GM23248 (cell line): ENCODE results near the gene RTTN. TPM values are rescaled to one million over a fixed set of nuclear protein-coding genes. Genes with fewer than 3 reads are reported as not detected.

Experiments
- DNase-seq: peaks from one replicate; pipeline ENCODE4 v3.0.0-alpha.2; 2015
- H2AFZ ChIP-seq: fragments of 200-600 bp; sonication (generic); 2 replicates; pipeline ENCODE4 v1.6.1; 2016; ENCODE audit warnings: antibody characterized with exemption
- H3F3A ChIP-seq: fragments of 200-600 bp; sonication (generic); 2 replicates; pipeline ENCODE4 v1.6.1; 2016; ENCODE audit warnings: mild to moderate bottlenecking, antibody characterized with exemption, mixed run types; ENCODE audit not compliant: insufficient read depth
- H3K27ac ChIP-seq: fragments of 200-600 bp; sonication (generic); 2 replicates; pipeline ENCODE4 v1.5.1; 2016; ENCODE audit warnings: mild to moderate bottlenecking
- H3K27me3 ChIP-seq: fragments of 200-600 bp; sonication (generic); replicated peaks from 2 replicates; pipeline ENCODE4 v1.6.1; 2016; ENCODE audit warnings: mild to moderate bottlenecking; ENCODE audit not compliant: insufficient read depth
- H3K36me3 ChIP-seq: fragments of 200-600 bp; sonication (generic); 2 replicates; pipeline ENCODE4 v1.6.1; 2016; ENCODE audit warnings: low read depth, mild to moderate bottlenecking
- H3K4me1 ChIP-seq: fragments of 200-600 bp; sonication (generic); 2 replicates; pipeline ENCODE4 v1.6.1; 2016; ENCODE audit warnings: mild to moderate bottlenecking; ENCODE audit not compliant: insufficient read depth
- H3K4me2 ChIP-seq: fragments of 200-600 bp; sonication (generic); one replicate; pipeline ENCODE4 v1.6.1; 2016; ENCODE audit warnings: mild to moderate bottlenecking; ENCODE audit not compliant: unreplicated experiment
- H3K4me3 ChIP-seq: fragments of 200-600 bp; sonication (generic); 2 replicates; pipeline ENCODE4 v1.5.1; 2016; ENCODE audit warnings: mild to moderate bottlenecking
- H3K79me2 ChIP-seq: fragments of 200-600 bp; sonication (generic); 2 replicates; pipeline ENCODE4 v1.6.1; 2016; ENCODE audit warnings: mild to moderate bottlenecking; ENCODE audit not compliant: insufficient read depth
- H3K9ac ChIP-seq: fragments of 200-600 bp; sonication (generic); 2 replicates; pipeline ENCODE4 v1.6.1; 2016; ENCODE audit warnings: mild to moderate bottlenecking
- H3K9me2 ChIP-seq: fragments of 200-600 bp; sonication (generic); 2 replicates; pipeline ENCODE4 v1.6.1; 2016; ENCODE audit warnings: mixed run types, mild to moderate bottlenecking, moderate library complexity; ENCODE audit not compliant: insufficient read depth
- H3K9me3 ChIP-seq: fragments of 200-600 bp; sonication (generic); one replicate; pipeline ENCODE4 v1.6.1; 2017; ENCODE audit warnings: low read depth
- H4K20me1 ChIP-seq: fragments of 200-600 bp; sonication (generic); 2 replicates; pipeline ENCODE4 v1.6.0; 2016; ENCODE audit not compliant: insufficient read depth
- EZH2 ChIP-seq: fragments of 200-600 bp; sonication (generic); IDR thresholded peaks from 2 replicates; pipeline ENCODE4 v1.6.1; 2018; ENCODE audit warnings: antibody characterized with exemption, mild to moderate bottlenecking; ENCODE audit not compliant: insufficient read depth, poor library complexity, severe bottlenecking
- EZH2phosphoT487 ChIP-seq: fragments of 200-600 bp; sonication (generic); IDR thresholded peaks from 2 replicates; pipeline ENCODE4 v1.6.1; 2018; ENCODE audit warnings: antibody characterized with exemption, moderate library complexity, mild to moderate bottlenecking, low read depth; ENCODE audit not compliant: insufficient read depth
- WGBS, 2 experiments: methylation state at CpG; one replicate each; pipeline ENCODE4 v1.1.6; 2015 to 2017; ENCODE audit warnings: low lambda C conversion rate in 2 of 2, low coverage in 1 of 2; ENCODE audit errors: missing lambda C conversion rate in 2 of 2; 5-methylcytosine and 5-hydroxymethylcytosine counted together
- in situ Hi-C: fragments of 300-500 bp; cut with MboI; formaldehyde crosslinking; loops from 2 replicates; pipeline ENCODE4 v1.15.0; 2020
- polyA plus RNA-seq: library from polyadenylated mRNA; unstranded; fragments of >200 nt; fragmentation: Nextera tagmentation; extraction: Ambion mirVana; gene quantifications from 2 replicates; pipeline ENCODE4 v1.2.1, GENCODE V29; 2016
- total RNA-seq: library from RNA; depleted of rRNA; stranded (reverse); fragments of >200 nt; shearing (Covaris generic); gene quantifications from 2 replicates; pipeline ENCODE4 v1.2.3, GENCODE V29; 2014

Gene RTTN
- total and polyA plus RNA-seq, 2 experiments from 2014 or later: 12.4 to 19.3 TPM

DNA sequence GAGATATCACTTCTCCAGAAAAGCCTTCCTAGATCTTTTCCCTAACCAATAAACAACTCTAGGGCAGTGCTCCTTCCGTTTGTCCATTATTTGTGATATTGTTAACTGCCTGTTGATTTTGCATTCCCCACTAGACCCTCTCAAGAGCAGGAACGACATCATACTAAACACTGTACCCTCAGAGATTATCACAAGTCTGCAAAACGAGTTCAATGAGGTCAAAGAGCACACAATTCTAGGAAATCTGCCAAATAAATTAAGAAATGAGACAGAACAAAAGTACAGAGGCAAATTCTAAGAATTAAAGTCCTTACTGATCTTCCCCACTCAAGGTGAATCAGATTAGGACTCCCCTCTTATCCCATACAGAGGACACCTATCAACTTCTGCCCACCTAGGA, 7.6 kb downstream of the RTTN start:
- Histone ChIP-seq H2AFZ (no peak overlapping the region), H4K20me1 (no peaks in the 10 kb centered on the region), H3K27ac (no peak overlapping the region), H3K9me2 (no peaks in the 10 kb centered on the region), H3K4me3 (no peak overlapping the region), H3K79me2 (peaks cover 11% of the 10 kb centered on the region), H3F3A (peaks cover 8% of the 10 kb centered on the region; the same call in 1 of the 2 replicates), H3K4me1 (peaks cover 3% of the 10 kb centered on the region; the same call in 1 of the 2 replicates), H3K4me2 (no peak overlapping the region), H3K9me3 (no peaks in the 10 kb centered on the region), H3K9ac (no peak overlapping the region), H3K27me3 (no peaks in the 10 kb centered on the region), H3K36me3 (peaks cover 4% of the 10 kb centered on the region; the same call in 1 of the 2 replicates)
- 82% methylated on average over 3 of the region's 3 CpGs for WGBS, 2 experiments
- in situ Hi-C loops: loop anchor here (5.0 kb wide), 1 partner anchor 239 kb away; no protein-coding TSS in a partner anchor
- no peak for TF ChIP-seq EZH2
- TF ChIP-seq EZH2phosphoT487: no peak
- no peak for DNase-seq

DNA sequence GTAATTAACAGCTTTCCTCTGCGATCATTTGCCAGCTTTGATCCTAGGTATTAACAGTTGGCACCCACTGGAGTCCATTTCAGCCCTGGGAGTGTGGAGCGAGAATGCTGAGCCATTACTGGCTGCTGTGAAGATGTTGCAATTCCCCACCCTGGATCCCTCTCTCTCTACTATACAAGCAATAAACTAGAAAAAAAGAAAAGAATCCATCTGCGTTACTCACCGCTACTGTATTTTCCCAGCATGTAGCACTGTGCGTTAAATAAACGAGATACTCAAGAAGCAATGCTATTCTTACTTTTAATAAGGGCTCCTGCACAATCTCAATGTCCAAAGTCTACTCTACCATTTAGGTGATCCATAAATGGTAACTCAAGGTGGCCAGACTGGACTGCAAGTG, 8.5 kb downstream of the RTTN start:
- Histone ChIP-seq H3K27ac (no peak overlapping the region; the same call in 1 of the 2 replicates), H3K27me3 (no peaks in the 10 kb centered on the region), H3K9me2 (no peaks in the 10 kb centered on the region), H2AFZ (peak overlapping the region; percentile 27; the same call in 1 of the 2 replicates), H3K4me1 (peaks cover 3% of the 10 kb centered on the region; the same call in 1 of the 2 replicates), H3K9ac (no peak overlapping the region), H3K79me2 (0 out of 2 replicates have a peak, but pooled peaks cover 8% of the 10 kb centered on the region), H3K4me2 (no peak overlapping the region), H3K4me3 (no peak overlapping the region), H3K9me3 (no peaks in the 10 kb centered on the region), H4K20me1 (no peaks in the 10 kb centered on the region), H3K36me3 (peaks cover 4% of the 10 kb centered on the region; the same call in 1 of the 2 replicates), H3F3A (peaks cover 8% of the 10 kb centered on the region; the same call in 1 of the 2 replicates)
- peak; percentile 56 for DNase-seq
- 72 to 79% methylated on average over 6 of the region's 6 CpGs for WGBS, 2 experiments
- in situ Hi-C loops: loop anchor here (5.0 kb wide), 1 partner anchor 240 kb away; no protein-coding TSS in a partner anchor
- no peak for TF ChIP-seq EZH2phosphoT487
- TF ChIP-seq EZH2: no peak

DNA sequence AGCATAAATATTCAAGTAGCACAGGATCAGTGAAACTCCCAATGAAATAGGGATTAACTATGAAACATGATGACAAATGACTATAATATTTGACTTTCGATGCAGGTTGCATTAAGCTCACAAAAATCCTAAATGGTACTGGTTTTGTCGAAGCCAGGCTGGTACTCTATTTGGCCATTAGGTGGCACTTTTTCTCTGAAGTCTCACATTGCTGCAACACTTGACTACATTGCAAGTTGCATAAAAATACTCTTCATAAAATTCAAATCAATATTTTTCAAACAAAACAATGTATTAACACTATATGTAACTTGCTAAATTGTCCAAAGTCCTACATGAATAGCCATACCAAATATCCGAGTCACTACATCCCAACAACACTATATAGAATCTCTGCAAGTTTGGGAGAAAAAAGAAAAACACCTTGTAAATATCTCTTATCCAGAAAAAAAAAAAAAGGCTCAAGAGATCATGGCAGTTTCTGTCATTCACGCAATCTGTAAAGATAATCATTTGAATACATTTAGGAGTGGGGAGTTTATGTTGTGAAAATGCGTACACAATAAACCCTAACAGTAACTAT, 9.5 kb downstream of the RTTN start:
- H3K9me2 ChIP-seq: no peaks in the 10 kb centered on the region
- 73 to 77% methylated on average over 5 of the region's 5 CpGs for WGBS, 2 experiments
- in situ Hi-C loops: loop anchor here (5.0 kb wide), 1 partner anchor 241 kb away; no protein-coding TSS in a partner anchor

DNA sequence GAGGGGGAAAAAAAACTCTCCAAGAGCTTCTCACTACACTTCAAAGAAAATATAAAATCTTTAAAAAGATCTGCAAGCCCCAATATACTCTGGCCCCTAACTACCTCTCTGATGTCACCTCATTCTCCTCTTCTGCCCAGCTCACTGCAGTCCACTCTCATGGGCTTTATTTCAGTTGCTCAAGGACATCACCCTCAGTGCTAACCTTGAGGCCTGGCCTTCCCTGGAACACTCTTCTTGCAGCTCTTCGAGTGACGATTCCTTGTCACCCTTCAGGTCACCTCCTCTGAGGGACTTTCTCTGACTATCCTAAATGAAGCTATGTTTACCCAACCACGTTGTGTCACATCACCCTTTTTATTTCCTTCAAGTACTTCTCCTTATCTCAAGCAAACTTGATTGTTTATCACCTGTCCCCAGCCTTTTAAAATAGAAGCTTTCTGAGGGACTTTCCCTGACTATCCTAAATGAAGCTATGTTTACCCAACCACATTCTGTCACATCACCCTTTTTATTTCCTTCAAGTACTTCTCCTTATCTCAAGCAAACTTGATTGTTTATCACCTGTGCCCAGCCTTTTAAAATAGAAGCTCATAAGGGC, 10.4 kb downstream of the RTTN start:
- TF ChIP-seq EZH2: no peak
- no peak for TF ChIP-seq EZH2phosphoT487
- WGBS, 2 experiments: 76 to 86% methylated on average over 3 of the region's 3 CpGs

More for the DNA sequence above, 9.5 kb downstream of the RTTN start:
- H3K36me3 ChIP-seq: peaks cover 4% of the 10 kb centered on the region; the same call in 1 of the 2 replicates
- H4K20me1 ChIP-seq: no peaks in the 10 kb centered on the region
- H3K4me2 ChIP-seq: no peak overlapping the region
- peak; percentile 80 for DNase-seq
- peaks cover 3% of the 10 kb centered on the region; the same call in 1 of the 2 replicates for H3K4me1 ChIP-seq
- H3K4me3 ChIP-seq: no peak overlapping the region
- no peaks in the 10 kb centered on the region for H3K9me3 ChIP-seq
- TF ChIP-seq EZH2 (no peak), EZH2phosphoT487 (no peak)
- no peak overlapping the region for H3K27ac ChIP-seq
- peaks cover 8% of the 10 kb centered on the region; the same call in 1 of the 2 replicates for H3F3A ChIP-seq
- H2AFZ ChIP-seq: 0 out of 2 replicates have a peak overlapping the region, but pooled peaks have one; percentile 27
- no peaks in the 10 kb centered on the region for H3K27me3 ChIP-seq
- H3K79me2 ChIP-seq: 0 out of 2 replicates have a peak, but pooled peaks cover 8% of the 10 kb centered on the region
- H3K9ac ChIP-seq: no peak overlapping the region

More for the DNA sequence above, 10.4 kb downstream of the RTTN start:
- Histone ChIP-seq H3K27ac (no peak overlapping the region), H3K9me2 (no peaks in the 10 kb centered on the region), H3K4me1 (peaks cover 3% of the 10 kb centered on the region; the same call in 1 of the 2 replicates), H3K4me3 (no peak overlapping the region), H3K79me2 (0 out of 2 replicates have a peak, but pooled peaks cover 8% of the 10 kb centered on the region), H3K27me3 (no peaks in the 10 kb centered on the region), H3F3A (peaks cover 8% of the 10 kb centered on the region; the same call in 1 of the 2 replicates), H3K9ac (no peak overlapping the region), H4K20me1 (no peaks in the 10 kb centered on the region), H3K9me3 (no peaks in the 10 kb centered on the region), H3K4me2 (no peak overlapping the region), H2AFZ (no peak overlapping the region), H3K36me3 (peaks cover 7% of the 10 kb centered on the region; the same call in 1 of the 2 replicates)
- in situ Hi-C loops: loop anchor here (5.0 kb wide), 1 partner anchor 242 kb away; no protein-coding TSS in a partner anchor
- no peak for DNase-seq
